Fibroblast of skin of right biceps (primary cell): ENCODE results near the gene GSTT2B.
"Not testable (repeated sequence)": the region's sequence is repeated elsewhere in the genome, so short reads cannot be mapped to it uniquely, and the experiment has no call there.

Experiments used
- DNase-seq: peaks from one replicate; pipeline ENCODE4 v3.0.0-alpha.2; 2013

The GSTT2B gene, protein sequence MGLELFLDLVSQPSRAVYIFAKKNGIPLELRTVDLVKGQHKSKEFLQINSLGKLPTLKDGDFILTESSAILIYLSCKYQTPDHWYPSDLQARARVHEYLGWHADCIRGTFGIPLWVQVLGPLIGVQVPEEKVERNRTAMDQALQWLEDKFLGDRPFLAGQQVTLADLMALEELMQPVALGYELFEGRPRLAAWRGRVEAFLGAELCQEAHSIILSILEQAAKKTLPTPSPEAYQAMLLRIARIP

DNA sequence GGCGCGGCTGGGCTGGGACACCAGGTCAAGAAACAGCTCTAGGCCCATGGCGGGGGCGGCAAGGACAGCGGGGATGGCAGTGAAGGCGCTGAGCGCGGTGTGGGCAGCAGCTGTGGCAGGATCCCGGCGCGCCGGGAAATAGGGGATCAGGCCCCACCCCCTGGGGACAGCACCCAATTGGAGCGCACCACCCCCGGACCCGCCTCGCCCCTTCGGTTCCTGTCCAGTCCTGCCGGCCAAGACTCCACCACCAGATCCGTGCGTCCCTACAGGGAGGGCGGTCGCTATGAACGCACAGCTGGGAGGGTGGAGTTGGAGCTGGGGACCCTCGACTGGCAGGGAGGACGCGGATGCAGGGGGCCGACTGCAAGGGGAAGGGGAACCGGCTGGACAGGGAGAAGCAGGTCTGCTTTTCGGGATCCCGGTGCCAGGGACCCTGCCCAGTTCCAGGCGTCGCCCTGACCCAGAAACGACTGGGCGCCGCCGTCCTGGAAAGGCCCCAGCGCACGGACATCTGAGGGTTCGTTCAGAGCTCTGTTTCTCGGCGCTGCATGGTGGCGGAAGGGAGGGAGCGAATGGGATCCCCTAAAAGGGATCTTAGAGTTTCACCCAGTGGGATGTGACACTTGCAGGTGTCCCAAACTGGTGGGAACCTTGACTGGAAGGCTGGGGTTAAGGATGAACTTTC lies at the start of gene GSTT2B:
Gene GSTT2B, minus strand, starts transcription at position 112 of the 688 bp plus-strand sequence. Its CDS starts 64 bp downstream, at position 48.
- DNase-seq, result not testable (repeated sequence)

DNA sequence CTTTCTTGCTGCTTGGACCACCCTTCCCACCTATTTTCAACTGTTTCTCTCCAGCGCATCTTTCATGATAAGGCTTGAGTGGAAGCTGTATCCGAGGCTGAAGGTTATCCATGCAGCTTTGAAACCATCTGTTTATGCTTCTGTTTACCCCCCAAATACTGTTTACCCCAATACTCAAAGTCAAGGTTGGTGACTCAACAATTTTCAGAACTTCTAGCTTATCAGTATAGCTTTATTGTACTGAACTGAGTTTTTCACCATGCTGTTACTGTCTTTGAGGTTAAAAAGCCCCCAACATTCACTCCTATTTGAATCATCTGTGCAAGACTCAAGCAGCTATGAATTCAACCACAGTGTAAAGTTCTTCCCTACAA lies 49.0 kb upstream of the GSTT2B start:
- no peak for DNase-seq

- no peak for DNase-seq
Observed at GRCh38 chr22:24009227-24010017, 48.4 kb upstream of the GSTT2B start.

DNA sequence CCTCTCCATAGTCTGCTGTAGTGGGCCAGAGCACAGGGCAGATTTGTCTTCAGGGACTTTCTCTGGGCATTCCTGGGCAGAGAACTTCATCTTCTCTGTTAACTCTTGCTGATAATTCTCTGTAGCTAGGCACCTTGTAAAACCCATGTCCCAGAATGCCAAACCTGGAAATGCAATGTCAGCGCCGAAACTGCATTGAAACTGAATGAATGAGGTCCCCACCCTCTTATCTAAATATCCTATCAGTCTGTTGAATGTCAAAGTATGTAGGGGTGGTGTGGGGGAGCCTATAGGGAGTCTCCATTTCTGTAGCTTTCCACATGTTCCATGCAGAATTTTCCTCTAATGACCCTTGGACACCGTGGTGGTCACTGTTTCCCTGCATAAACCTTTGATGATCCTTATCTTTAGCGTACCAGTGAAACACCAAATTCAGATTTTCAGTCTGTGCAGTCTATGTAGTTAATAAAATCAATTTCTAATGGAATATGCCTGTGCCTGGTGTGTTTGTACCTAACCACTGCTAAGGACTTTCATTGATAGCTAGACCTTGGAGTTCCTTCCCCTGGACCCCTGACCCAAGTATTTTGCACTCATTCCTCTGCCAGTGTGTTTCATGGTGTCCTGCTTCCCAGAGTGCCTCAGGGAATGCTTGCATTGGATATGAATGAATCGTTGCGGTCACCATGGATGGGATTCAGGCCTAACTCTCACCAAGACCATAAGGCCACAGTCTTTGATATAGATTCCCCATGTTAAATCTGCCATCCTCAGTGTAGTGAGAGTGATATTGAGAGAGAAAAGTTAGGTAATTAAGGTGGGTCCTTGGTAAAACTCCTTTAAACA lies 47.6 kb upstream of the GSTT2B start:
- DNase-seq, result no peak

GRCh38 chr22:24008022-24008283 lies 47.0 kb upstream of the GSTT2B start:
- no peak for DNase-seq

DNA sequence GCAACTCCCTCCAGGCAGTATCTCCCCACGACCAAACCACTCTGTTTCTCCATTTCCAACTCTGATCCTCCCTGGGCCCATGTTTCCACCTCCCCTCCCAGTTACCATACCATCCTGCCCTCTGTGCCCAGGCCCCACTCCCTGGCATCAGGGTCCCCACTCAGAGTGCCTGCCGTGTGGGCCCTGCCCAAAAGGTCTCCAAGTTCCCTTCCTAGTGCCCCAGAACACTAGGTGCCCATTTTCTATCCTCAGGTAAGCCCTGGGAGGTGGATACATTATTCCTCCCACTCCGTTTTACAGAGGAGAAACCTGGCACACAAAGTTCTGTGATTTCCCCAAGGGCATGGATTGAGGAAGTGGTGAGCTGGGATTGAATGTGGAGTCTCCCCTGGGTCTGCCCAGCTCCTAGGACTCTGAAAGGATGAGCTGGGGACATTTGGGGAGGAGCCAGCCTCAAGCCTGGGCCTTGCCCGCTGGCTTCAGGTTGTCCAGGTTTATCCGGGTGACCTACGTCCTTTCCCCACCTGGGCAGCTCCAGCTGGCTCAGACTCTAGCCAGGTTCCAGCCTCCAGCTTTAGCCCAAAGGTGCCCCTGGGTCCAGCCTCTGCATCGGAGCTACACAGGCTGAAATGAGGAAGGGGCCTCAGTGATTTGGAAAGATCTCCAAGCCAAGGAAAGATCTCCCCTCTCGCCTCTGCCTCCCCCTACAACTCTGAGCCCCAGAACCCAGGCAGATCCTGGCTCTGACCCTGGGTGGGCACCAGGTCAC lies 46.4 kb upstream of the GSTT2B start:
- DNase-seq, result no peak

DNA sequence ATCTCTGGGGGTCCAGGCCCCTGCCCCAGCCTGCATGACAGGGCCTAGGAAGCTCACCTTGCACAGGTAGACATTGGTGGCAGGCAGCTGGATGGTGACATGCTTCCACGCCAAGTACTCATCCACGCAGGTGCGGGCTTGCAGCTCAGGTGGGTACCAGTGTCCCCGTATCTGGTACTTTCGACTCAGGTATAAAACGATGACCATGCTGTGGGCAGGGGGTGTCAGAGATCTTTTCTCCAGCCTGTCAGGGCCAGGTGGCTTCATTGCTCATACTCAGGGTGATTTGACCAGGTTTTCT lies 45.9 kb upstream of the GSTT2B start:
- DNase-seq, result no peak

DNA sequence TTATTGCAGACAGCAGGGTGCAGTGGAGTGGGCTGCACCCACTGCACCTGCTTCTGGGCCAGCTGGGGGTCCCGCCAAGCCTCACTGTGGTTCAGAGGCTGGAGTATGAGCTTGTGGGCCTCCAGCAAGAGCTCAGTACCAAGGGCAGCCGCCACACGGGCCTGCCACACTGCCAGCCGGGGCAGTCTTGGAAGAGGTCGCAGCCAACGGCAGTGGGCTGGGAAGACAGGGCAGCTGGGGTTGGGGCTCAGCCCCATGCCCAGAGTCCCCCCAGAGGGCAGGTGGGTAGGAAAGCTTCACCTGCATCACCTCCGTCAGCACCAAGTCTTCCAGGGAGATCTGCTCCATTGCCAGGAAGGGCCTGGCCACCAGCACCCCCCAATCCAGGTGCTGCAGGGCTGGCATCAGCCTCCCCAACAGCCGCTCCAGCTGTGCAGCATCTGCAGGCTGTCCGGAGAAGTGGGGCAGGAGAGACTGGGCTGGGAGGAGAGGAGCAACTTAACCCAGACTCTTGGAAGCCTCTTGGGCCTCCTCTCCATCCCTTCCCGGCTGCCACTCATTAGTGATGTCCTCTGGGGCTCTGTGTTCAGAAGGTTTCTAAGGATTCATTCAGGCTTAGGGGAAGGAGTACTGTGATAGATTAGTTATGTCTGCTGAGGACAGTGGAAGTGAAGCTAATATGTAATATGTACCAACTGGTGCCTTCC lies 45.4 kb upstream of the GSTT2B start:
- DNase-seq, result no peak

- no peak for DNase-seq
Observed at GRCh38 chr22:24005201-24005600, 44.2 kb upstream of the GSTT2B start, which contains the start of gene GSTT4. GSTT4 (minus strand) TSS chr22:24005453; CDS start chr22:24005356, 97 bp downstream.

- no peak for DNase-seq
Observed at GRCh38 chr22:24003887-24004286, 42.9 kb upstream of the GSTT2B start.

GRCh38 chr22:24002851-24003250 lies 41.9 kb upstream of the GSTT2B start:
- no peak for DNase-seq

- DNase-seq, result no peak
Observed at GRCh38 chr22:24002272-24002671, 41.3 kb upstream of the GSTT2B start.

GRCh38 chr22:24001314-24001713 lies 40.3 kb upstream of the GSTT2B start:
- DNase-seq, result no peak

DNA sequence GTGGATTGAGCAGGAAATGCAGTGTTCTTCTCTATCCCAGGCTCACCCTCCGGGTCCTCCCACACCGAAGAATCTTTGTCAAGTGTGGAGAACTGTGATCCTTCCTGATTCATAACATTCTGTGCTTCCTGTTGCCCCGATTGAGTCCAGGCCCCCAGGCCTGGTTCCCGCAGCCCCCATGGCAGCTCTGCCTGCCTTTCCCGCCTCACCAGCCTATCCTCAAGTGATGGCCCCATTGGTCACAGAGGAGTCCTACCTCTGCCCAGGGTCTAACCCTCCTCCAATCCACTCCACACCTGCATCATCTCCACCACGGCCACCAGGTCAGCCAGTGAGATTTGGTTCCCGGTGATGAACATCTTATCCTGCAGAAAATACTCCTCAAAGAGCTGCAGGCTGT lies 38.8 kb upstream of the GSTT2B start:
- DNase-seq, result not testable (repeated sequence)

GRCh38 chr22:23997092-23997491 lies 36.1 kb upstream of the GSTT2B start:
- no peak for DNase-seq

DNA sequence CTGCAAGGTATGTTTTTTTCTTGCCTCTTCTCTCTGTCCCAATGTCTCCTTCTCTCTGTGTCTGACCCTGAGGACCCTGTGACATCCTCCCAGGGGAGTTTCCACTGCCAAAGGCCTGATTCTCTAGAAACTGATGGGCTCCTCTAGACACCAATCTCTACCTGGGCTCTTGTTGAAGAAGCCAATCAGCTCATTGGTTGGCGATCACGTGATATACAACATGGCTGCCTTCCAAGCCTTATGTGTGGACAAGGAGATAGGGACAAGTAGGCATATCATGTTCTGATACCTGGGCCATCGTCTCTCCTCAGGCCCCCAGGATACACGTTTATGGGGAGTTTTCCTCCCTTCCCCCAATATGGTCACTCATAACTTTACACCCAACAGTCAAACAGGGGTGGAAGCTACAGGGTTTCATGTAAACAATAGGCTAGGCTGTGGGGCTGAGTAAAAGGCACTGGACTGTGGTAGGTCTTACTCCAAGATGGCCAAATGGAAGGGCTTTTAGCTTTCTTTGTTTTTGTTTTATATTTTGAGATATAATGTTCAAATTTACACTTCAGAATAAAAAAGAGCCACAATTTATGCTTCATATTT lies 32.7 kb upstream of the GSTT2B start:
- not testable (repeated sequence) for DNase-seq

DNA sequence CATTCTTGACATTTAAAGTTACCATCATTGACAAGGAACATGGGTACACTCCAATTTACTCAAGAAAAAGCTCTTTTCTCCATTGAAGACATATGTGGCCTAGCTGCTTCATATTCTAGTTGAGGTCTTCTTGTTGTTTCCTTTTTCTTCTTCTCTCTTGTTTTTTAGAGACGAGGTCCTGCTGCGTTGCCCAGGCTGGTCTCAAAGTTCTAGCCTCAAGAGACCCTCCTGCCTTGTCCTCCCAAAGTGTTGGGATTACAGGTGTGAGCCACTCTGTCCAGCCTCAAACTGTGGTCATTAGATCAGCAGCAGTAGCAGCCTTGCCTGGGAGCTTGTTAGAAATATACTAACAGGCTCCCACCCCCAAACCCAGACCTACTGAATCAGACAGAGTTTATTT lies 32.1 kb upstream of the GSTT2B start:
- not testable (repeated sequence) for DNase-seq

DNA sequence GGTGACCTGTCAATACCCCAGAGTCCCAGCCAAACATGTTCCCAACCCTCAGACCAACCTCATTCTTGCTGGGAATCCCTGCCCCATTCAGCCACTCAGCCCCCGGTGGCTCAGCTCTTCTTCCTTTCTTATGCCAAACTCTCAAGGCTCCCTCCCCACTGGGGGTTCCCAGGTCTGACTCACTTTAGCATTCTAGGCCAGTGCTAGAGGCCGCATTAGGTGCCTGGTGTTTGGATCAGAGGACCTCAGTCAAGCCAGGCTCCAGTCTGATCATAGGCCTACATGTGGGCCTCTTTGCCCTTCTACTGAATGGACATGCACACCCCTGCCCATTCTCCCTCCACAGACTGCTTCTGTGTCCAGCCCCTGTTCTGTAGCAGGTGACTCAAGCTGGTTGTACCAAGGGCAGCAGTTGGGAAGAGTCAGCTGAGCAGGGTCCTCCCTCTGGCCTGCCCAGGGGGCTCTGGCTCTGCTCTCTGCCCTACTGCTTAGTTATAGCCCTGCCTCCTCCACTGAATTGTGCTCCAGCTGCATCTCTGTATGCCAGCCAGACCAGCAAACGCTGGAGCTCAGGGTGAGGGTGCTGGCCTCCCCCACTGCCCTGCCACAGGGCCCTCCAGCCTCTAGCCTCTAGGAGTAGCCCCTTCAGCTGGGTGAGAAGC lies 28.7 kb upstream of the GSTT2B start:
- DNase-seq, result not testable (repeated sequence)

DNA sequence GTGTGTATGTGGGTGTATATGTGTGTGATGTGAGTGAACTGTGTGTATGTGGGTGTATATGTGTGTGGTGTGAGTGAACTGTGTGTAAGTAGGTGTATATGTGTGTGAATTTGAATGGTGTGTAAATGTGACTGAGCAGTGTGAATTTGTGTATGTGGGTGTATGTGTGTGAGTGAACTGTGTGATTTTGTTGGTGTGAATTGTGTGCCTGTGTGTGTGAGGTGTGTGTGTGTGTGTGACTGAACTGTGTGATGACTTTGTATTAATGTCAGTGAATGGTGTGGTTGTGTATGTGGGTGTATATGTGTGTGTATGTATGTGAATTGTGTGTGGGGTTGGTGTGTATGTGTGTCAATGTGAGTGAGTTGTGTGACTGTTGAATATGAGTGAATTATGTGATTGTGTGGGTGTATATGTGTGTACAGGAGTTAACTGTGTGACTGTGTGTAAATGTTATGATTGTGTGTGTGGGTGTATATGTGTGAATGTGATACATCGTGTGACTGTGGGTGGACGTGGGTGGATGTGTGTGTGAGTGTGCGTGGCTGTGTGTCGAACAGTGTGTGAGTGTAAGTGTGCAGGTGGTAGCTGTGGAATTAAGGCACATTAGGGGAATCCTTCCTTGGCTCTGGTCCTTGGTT lies 25.7 kb upstream of the GSTT2B start:
- DNase-seq, result not testable (repeated sequence)

GRCh38 chr22:23986089-23986488 lies 25.1 kb upstream of the GSTT2B start:
- not testable (repeated sequence) for DNase-seq
